ENCODE results near the gene UGT1A7.
"Not testable (repeated sequence)": the region's sequence is repeated elsewhere in the genome, so short reads cannot be mapped to it uniquely, and the experiment has no call there.

UGT1A7 gene

GRCh38 chr2:233711312-233712008, 29.8 kb downstream of the UGT1A7 start:
- H3K4me3 ChIP-seq (replicated peaks; ENCODE audit: low read depth, low read length) = no peak overlapping the region
- peak; percentile 97 for TF ChIP-seq CTCF (IDR thresholded peaks at IDR 0.05; ENCODE audit: low read depth, low read length, missing control alignments)
- DNase-seq (ENCODE audit: extremely low read depth, low read depth) = peak; percentile 47

GRCh38 chr2:233712611-233713261, 31.0 kb downstream of the UGT1A7 start, which contains the start of gene UGT1A5:
TSS of gene UGT1A5 (plus strand) at chr2:233712907. CDS start at chr2:233712992, 85 bp downstream.
- TF ChIP-seq CTCF (IDR thresholded peaks at IDR 0.05; ENCODE audit: low read depth, low read length, missing control alignments) = no peak

GRCh38 chr2:233713262-233713615, 31.5 kb downstream of the UGT1A7 start:
- DNase-seq (ENCODE audit: extremely low read depth, low read depth) = no peak
- TF ChIP-seq CTCF (IDR thresholded peaks at IDR 0.05; ENCODE audit: low read depth, low read length, missing control alignments) = no peak
- no peak overlapping the region for H3K4me3 ChIP-seq (replicated peaks; ENCODE audit: low read depth, low read length)

More at GRCh38 chr2:233712611-233713261, 31.0 kb downstream of the UGT1A7 start, which contains the start of gene UGT1A5:
- H3K4me3 ChIP-seq (replicated peaks; ENCODE audit: low read depth, low read length) = no peak within 1 kb of the TSS
- no peak for DNase-seq (ENCODE audit: extremely low read depth, low read depth)

- no peak for DNase-seq (ENCODE audit: extremely low read depth, low read depth)
- TF ChIP-seq CTCF (IDR thresholded peaks at IDR 0.05; ENCODE audit: low read depth, low read length, missing control alignments) = no peak
- H3K4me3 ChIP-seq (replicated peaks; ENCODE audit: low read depth, low read length) = no peak overlapping the region
These were observed 32.4 kb downstream of the UGT1A7 start for GRCh38 chr2:233714121-233714520.

GRCh38 chr2:233718552-233718951, 36.9 kb downstream of the UGT1A7 start, which contains the start of gene UGT1A4:
TSS of gene UGT1A4 (plus strand) at chr2:233718736. CDS start at chr2:233718821, 85 bp downstream.
- no peak for DNase-seq (ENCODE audit: extremely low read depth, low read depth)

GRCh38 chr2:233728723-233729301, 47.1 kb downstream of the UGT1A7 start, which contains the start of gene UGT1A3:
TSS of gene UGT1A3 (plus strand) at chr2:233729042. CDS start at chr2:233729127, 85 bp downstream.
- H3K4me3 ChIP-seq (replicated peaks; ENCODE audit: low read depth, low read length) = no peak within 1 kb of the TSS
- TF ChIP-seq CTCF (IDR thresholded peaks at IDR 0.05; ENCODE audit: low read depth, low read length, missing control alignments) = no peak
- DNase-seq (ENCODE audit: extremely low read depth, low read depth) = no peak

More at GRCh38 chr2:233718552-233718951, 36.9 kb downstream of the UGT1A7 start, which contains the start of gene UGT1A4:
- TF ChIP-seq CTCF (IDR thresholded peaks at IDR 0.05; ENCODE audit: low read depth, low read length, missing control alignments) = no peak
- H3K4me3 ChIP-seq (replicated peaks; ENCODE audit: low read depth, low read length) = no peak within 1 kb of the TSS

GRCh38 chr2:233736868-233737653, 55.4 kb downstream of the UGT1A7 start:
- not testable (repeated sequence) for H3K4me3 ChIP-seq (replicated peaks; ENCODE audit: low read depth, low read length); DNase-seq (ENCODE audit: extremely low read depth, low read depth)
